Right lobe of liver (tissue), 6 donors: ENCODE data around the gene SETBP1. TPM values are rescaled to one million over a fixed set of nuclear protein-coding genes. Genes with fewer than 3 reads are reported as not detected.

Experiments
- ATAC-seq, 4 donors: fragments of 200-7000 bp; cut with Tn5 transposase; one replicate each; pipeline ENCODE4 v1.9.1; 2020; ENCODE audit warnings: mild to moderate bottlenecking in 4 of 4, moderate library complexity in 4 of 4
- DNase-seq, 3 donors: peaks; one replicate each; pipeline ENCODE4 v3.0.0-alpha.2; 2020
- H3K27ac ChIP-seq, 3 donors: fragments of 200-600 bp; one replicate each; pipeline ENCODE4 v1.8.0; 2022
- H3K27me3 ChIP-seq, 2 donors: fragments of 200-600 bp; one replicate each; pipeline ENCODE4 v1.8.0; 2022
- H3K36me3 ChIP-seq, 4 donors: fragments of 200-600 bp; sonication (generic) in 1 of 4; one replicate each; pipeline versions ENCODE4 v1.5.1 to v1.8.0; 2017 to 2022; ENCODE audit warnings: control low read depth in 1 of 4
- H3K4me1 ChIP-seq, 4 donors: fragments of 200-600 bp; sonication (generic) in 1 of 4; one replicate each; pipeline versions ENCODE4 v1.5.1 to v1.8.0; 2017 to 2022; ENCODE audit warnings: control low read depth in 1 of 4
- H3K4me3 ChIP-seq, 3 donors: fragments of 200-600 bp; one replicate each; pipeline ENCODE4 v1.8.0; 2022
- H3K9me3 ChIP-seq, 4 donors: fragments of 200-600 bp; sonication (generic) in 1 of 4; one replicate each; pipeline versions ENCODE4 v1.5.1 to v1.8.0; 2017 to 2022; ENCODE audit warnings: control low read depth in 1 of 4
- POLR2A ChIP-seq: fragments of 450-650 bp; IDR thresholded peaks from one replicate; pipeline ENCODE4 v1.6.1; 2017; ENCODE audit warnings: antibody characterized with exemption, mild to moderate bottlenecking
- WGBS: methylation state at CpG from one replicate; pipeline ENCODE4 v1.1.6; 2018; ENCODE audit warnings: low coverage, low lambda C conversion rate; ENCODE audit not compliant: insufficient coverage; ENCODE audit errors: missing lambda C conversion rate; 5-methylcytosine and 5-hydroxymethylcytosine counted together
- intact Hi-C, 2 donors: fragments of 100-400 bp; cut with DNase I; formaldehyde crosslinking; loops; one replicate each; pipeline versions ENCODE4 v1.11.2 to v1.14.1; 2022
- long read RNA-seq: library from polyadenylated mRNA; unstranded; transcript quantifications from one replicate; pipeline ENCODE4 v2.0.0, GENCODE V29; 2019
- total RNA-seq, 6 experiments: library from RNA; depleted of rRNA in 2 of 6; stranded (reverse); fragments of >200 nt in 2 of 6; fragmentation: NEBNext Ultra II Directional in 3 of 6; extraction: Animal tissue kit (Norgen Biotek cat#: 25700) in 3 of 6; gene quantifications; one replicate each; pipeline versions ENCODE4 v1.1.0 to v1.2.4, GENCODE V29; 2016 to 2023
- TF ChIP-seq, protein P1 (sequence below), 4 donors: fragments of 200-600 bp in 3 of 4; fragments of 450-650 bp in 1 of 4; IDR thresholded peaks; one replicate each; pipeline versions ENCODE4 v1.5.1 to v1.8.0; 2016 to 2022; ENCODE audit warnings: antibody characterized with exemption in 4 of 4, mild to moderate bottlenecking in 2 of 4
- donor health status: DM: no; HTN: yes; CAD: no.
- donor health status: DM: no; HTN: no; CAD: no.
- donor health status: DM: no; HTN: no; CAD: no.
- donor health status: DM: no; HTN: yes; CAD: no.
- donor health status: DM: no; HTN: yes; CAD: no.

Gene SETBP1
- 10 to 100 TPM; 14.3 to 29.1 (median 16.6) TPM for total RNA-seq
- long read RNA-seq, partial matches to known transcripts, result 1 of 3 reads
- long read RNA-seq, other reads (novel, unspliced or antisense), result 2 of 3 reads

DNA sequence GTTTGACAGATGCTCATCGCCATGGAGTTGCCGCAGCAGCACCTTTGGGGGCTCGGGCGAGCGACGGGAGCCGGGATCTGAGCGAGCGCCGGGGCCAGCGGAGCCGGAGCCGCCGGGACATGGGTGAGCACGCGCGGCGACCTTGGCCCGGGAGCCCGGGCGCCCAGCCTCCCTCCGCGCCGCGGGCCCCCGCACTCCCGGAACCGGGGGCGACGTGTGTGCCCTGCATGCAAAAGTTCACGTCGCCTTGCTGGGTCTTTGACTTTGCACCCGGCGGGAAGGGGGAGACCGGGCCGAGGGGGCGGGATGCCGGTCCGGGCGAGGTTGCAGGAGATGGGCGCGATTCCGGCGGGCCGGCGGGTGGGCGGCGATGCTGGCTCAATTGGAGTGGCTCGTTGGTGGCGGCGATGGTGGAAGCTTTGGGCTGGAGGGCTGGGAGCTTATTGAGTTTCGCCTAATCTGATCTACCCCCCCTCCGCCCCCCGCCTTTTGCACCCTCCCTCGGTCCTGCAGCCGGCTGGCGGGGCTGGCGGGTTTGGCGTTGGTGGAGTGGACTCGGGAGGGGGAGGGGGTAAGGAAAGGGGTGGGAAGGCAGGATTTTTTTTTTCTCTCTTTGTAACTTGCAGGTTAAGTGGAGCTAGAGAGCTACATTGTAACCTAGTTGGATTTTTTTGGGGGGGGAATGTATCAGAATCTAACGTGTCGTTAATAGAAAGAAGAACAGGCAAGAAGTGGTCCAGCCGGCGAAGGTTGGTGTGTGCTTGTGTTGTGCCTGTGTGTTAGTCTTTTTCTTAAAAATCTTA lies at the start of gene SETBP1:
Gene SETBP1 (plus strand): TSS at position 616 of the 803 bp plus-strand sequence. CDS start 20,459 bp downstream, outside the sequence.
- intact Hi-C loops, result no loop called here
- no peaks in the 10 kb centered on the region for H3K4me1 ChIP-seq

DNA sequence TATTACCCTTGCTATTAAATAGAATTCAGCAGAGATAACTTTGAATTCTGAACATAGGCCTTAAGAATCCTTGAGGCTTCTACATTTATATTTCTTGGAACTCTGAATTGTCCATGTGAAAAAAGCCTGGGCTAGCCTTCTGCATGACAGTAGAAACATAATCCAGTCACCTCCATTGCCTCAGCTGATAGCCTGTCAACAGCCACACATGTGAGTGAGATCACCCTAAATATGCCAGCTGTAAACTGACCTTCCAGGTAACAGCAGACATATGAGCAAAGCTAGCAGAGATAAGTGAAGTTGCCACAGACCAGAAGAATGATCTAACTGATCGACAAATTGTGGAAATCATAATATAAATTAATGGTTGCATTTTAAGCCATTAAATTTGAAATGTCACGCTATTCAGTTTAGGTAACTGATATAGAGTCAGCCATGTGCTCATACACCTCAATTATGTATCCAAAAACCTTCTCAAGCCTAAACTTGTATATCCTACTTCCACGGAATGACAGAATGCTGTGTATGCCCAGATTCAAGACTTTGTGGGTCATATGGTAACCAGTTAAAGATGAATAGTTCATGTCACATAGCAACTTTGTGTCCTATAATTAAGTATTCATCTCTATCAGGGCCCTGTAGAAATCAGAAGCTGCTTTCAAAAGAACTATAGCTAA lies 48.1 kb upstream of the SETBP1 start:
- no peak for ATAC-seq
- no peaks in the 10 kb centered on the region for H3K9me3 ChIP-seq
- TF ChIP-seq, protein P1, sequence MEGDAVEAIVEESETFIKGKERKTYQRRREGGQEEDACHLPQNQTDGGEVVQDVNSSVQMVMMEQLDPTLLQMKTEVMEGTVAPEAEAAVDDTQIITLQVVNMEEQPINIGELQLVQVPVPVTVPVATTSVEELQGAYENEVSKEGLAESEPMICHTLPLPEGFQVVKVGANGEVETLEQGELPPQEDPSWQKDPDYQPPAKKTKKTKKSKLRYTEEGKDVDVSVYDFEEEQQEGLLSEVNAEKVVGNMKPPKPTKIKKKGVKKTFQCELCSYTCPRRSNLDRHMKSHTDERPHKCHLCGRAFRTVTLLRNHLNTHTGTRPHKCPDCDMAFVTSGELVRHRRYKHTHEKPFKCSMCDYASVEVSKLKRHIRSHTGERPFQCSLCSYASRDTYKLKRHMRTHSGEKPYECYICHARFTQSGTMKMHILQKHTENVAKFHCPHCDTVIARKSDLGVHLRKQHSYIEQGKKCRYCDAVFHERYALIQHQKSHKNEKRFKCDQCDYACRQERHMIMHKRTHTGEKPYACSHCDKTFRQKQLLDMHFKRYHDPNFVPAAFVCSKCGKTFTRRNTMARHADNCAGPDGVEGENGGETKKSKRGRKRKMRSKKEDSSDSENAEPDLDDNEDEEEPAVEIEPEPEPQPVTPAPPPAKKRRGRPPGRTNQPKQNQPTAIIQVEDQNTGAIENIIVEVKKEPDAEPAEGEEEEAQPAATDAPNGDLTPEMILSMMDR (IDR thresholded peaks at IDR 0.05), result no peak
- no peak for TF ChIP-seq POLR2A
- intact Hi-C loops, result no loop called here
- no peaks in the 10 kb centered on the region for H3K36me3 ChIP-seq
- no peaks in the 10 kb centered on the region for H3K27me3 ChIP-seq
- WGBS, result 83% methylated on average over 3 of the region's 3 CpGs
- no peak overlapping the region for H3K4me3 ChIP-seq
- DNase-seq, result no peak
- H3K4me1 ChIP-seq, result no peaks in the 10 kb centered on the region
- no peak overlapping the region for H3K27ac ChIP-seq

More for the DNA sequence above, at the start of gene SETBP1:
- H3K9me3 ChIP-seq, result no peaks in the 10 kb centered on the region
- 0% methylated on average over 16 of the region's 64 CpGs for WGBS
- H3K27me3 ChIP-seq, result no peaks in the 10 kb centered on the region
- peak within 1 kb of the TSS; percentile 52 to 79 (median 73) for H3K4me3 ChIP-seq
- ATAC-seq, result peak; percentile 58 to 66 (median 65)
- TF ChIP-seq, protein P1 (IDR thresholded peaks at IDR 0.05), result peak in 1 of 4 donors; percentile 13
- TF ChIP-seq POLR2A, result peak; percentile 32
- no peaks in the 10 kb centered on the region for H3K36me3 ChIP-seq
- DNase-seq, result peak; percentile 74 to 83 (median 81)
- H3K27ac ChIP-seq, result peak within 1 kb of the TSS; percentile 73 to 99 (median 98)

DNA sequence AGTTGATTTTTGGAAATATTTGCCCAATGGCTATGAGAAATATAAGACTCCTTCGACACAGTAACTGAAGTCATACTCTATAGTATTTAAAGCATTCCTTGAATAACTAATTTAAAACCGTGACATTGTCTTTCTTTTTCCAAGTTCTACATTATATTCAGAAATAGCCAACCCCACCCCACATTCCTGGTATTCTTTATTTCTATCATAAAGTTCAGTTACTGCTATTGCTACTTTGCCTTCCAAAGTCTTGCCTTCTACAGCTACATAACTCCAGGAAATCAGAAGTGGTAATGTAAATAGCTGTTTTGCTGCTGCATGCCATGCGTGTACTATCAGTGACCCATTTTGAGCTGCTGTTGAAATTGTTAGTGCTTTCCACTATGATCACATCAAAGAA lies 45.1 kb upstream of the SETBP1 start:
- no peak for TF ChIP-seq POLR2A
- TF ChIP-seq, protein P1 (IDR thresholded peaks at IDR 0.05), result no peak
- DNase-seq (no peak), ATAC-seq (no peak)
- H3K4me1 ChIP-seq, result no peaks in the 10 kb centered on the region
- H3K9me3 ChIP-seq, result no peaks in the 10 kb centered on the region
- WGBS, result 69% methylated on average over 3 of the region's 3 CpGs
- no peaks in the 10 kb centered on the region for H3K27me3 ChIP-seq
- no peaks in the 10 kb centered on the region for H3K36me3 ChIP-seq
- intact Hi-C loops, result no loop called here
- H3K4me3 ChIP-seq, result no peak overlapping the region
- no peak overlapping the region for H3K27ac ChIP-seq

DNA sequence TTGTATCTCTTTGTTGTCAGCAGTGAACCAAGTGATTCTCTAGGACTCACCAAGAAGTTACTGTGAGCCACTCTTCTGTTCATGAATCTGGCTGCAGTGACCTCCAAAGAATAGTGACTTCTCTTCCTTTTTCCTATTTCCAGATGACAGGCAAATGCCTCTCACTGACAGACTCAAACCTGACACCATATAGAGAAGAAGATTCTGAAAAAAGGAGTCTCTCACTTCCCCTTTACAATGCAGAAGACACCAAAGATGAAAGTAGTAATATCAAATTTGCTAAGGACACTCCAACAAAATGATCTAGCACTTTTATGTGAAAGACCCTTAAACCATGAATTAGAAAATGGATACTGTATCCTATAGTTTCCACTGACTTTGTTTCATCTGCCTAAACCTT lies 44.4 kb upstream of the SETBP1 start:
- TF ChIP-seq POLR2A, result no peak
- TF ChIP-seq, protein P1 (IDR thresholded peaks at IDR 0.05), result no peak
- ATAC-seq, result no peak
- intact Hi-C loops, result no loop called here
- Histone ChIP-seq H3K27me3 (no peaks in the 10 kb centered on the region), H3K9me3 (no peaks in the 10 kb centered on the region), H3K27ac (no peak overlapping the region), H3K36me3 (no peaks in the 10 kb centered on the region), H3K4me3 (no peak overlapping the region), H3K4me1 (no peaks in the 10 kb centered on the region)
- DNase-seq, result no peak
